Gastrocnemius medialis (tissue), 4 donors: ENCODE data around the gene ORMDL1.

ENCODE experiments used
- CTCF ChIP-seq, 5 experiments: fragments of 450-650 bp in 3 of 5; fragments of 200-600 bp in 2 of 5; sonication (generic) in 2 of 5; IDR thresholded peaks in 4 of 5; conservative IDR thresholded peaks in 1 of 5; 1 replicate in 4 of 5; 2 replicates in 1 of 5; pipeline ENCODE4 v1.5.1; 2016 to 2019; ENCODE audit warnings: antibody characterized with exemption in 5 of 5, mild to moderate bottlenecking in 3 of 5, moderate library complexity in 3 of 5
- POLR2A ChIP-seq, 2 donors: fragments of 450-650 bp; IDR thresholded peaks; one replicate each; pipeline ENCODE4 v1.6.1; 2017; ENCODE audit warnings: antibody characterized with exemption in 2 of 2, mild to moderate bottlenecking in 2 of 2, moderate library complexity in 2 of 2

GRCh38 chr2:189762229-189762550 lies 21.9 kb downstream of the ORMDL1 start:
- no peak for TF ChIP-seq POLR2A (IDR thresholded peaks at IDR 0.05)
- TF ChIP-seq CTCF (IDR thresholded peaks at IDR 0.05 in 4 of 5, conservative IDR thresholded peaks at IDR 0.05 in 1 of 5): no peak
